CD14-positive monocyte (primary cell): ENCODE results near the gene CKAP2. TPM values are rescaled to one million over a fixed set of nuclear protein-coding genes. Genes with fewer than 3 reads are reported as not detected.

Experiments used
- DNase-seq, 3 donors: peaks; one replicate each; pipeline ENCODE4 v3.0.0-alpha.2; 2011 to 2022
- H2AFZ ChIP-seq: 2 replicates; pipeline ENCODE4 v1.6.0; 2012; ENCODE audit warnings: mild to moderate bottlenecking, low read depth, low read length, inconsistent platforms; ENCODE audit not compliant: insufficient read depth, poor library complexity, severe bottlenecking
- H3K27ac ChIP-seq, 2 donors: 1 replicate in 1 of 2; 2 replicates in 1 of 2; pipeline ENCODE4 v1.5.1; 2012 to 2013; ENCODE audit warnings: low read length in 2 of 2, control low read depth in 1 of 2, inconsistent platforms in 1 of 2, low read depth in 1 of 2, mild to moderate bottlenecking in 1 of 2
- H3K27me3 ChIP-seq, 2 donors: one replicate each; pipeline versions ENCODE4 v1.6.0 to v1.6.1; 2011 to 2013; ENCODE audit warnings: low read length in 2 of 2; ENCODE audit not compliant: control insufficient read depth in 2 of 2, insufficient read depth in 2 of 2
- H3K36me3 ChIP-seq, 2 donors: replicated peaks in 1 of 2; 1 replicate in 1 of 2; 2 replicates in 1 of 2; pipeline versions ENCODE4 v1.5.1 to v1.6.1; 2012 to 2013; ENCODE audit warnings: low read length in 2 of 2, control low read depth in 1 of 2, inconsistent platforms in 1 of 2, mild to moderate bottlenecking in 1 of 2; ENCODE audit not compliant: insufficient read depth in 2 of 2, control insufficient read depth in 1 of 2
- H3K4me1 ChIP-seq, 2 donors: 1 replicate in 1 of 2; 2 replicates in 1 of 2; pipeline versions ENCODE4 v1.5.1 to v1.6.1; 2012 to 2013; ENCODE audit warnings: low read length in 2 of 2, control low read depth in 1 of 2, inconsistent platforms in 1 of 2, mild to moderate bottlenecking in 1 of 2, moderate library complexity in 1 of 2; ENCODE audit not compliant: insufficient read depth in 2 of 2, control insufficient read depth in 1 of 2
- H3K4me2 ChIP-seq: replicated peaks from 2 replicates; pipeline ENCODE3; 2012; ENCODE audit warnings: low read length, moderate library complexity, mild to moderate bottlenecking; ENCODE audit not compliant: poor library complexity, severe bottlenecking; ENCODE audit errors: extremely low read depth
- H3K4me3 ChIP-seq, 3 experiments: fragments of 200-600 bp in 1 of 3; sonication (generic) in 1 of 3; replicated peaks in 1 of 3; 1 replicate in 2 of 3; 2 replicates in 1 of 3; pipeline ENCODE4 v1.5.1; 2011 to 2013; ENCODE audit warnings: low read length in 3 of 3, mild to moderate bottlenecking in 3 of 3, control low read depth in 2 of 3, low read depth in 2 of 3, inconsistent platforms in 1 of 3, moderate library complexity in 1 of 3
- H3K79me2 ChIP-seq: 2 replicates; pipeline ENCODE4 v1.6.0; 2012; ENCODE audit warnings: mild to moderate bottlenecking, control low read depth, inconsistent platforms, low read length, moderate library complexity; ENCODE audit not compliant: insufficient read depth
- H3K9ac ChIP-seq: 2 replicates; pipeline ENCODE4 v1.6.0; 2017; ENCODE audit warnings: low read length, mild to moderate bottlenecking; ENCODE audit not compliant: insufficient read depth, poor library complexity, severe bottlenecking
- H3K9me3 ChIP-seq, 2 donors: replicated peaks in 1 of 2; 1 replicate in 1 of 2; 2 replicates in 1 of 2; pipeline versions ENCODE4 v1.5.1 to v1.6.1; 2012 to 2013; ENCODE audit warnings: low read length in 2 of 2, control low read depth in 1 of 2; ENCODE audit not compliant: control insufficient read depth in 1 of 2, insufficient read depth in 1 of 2
- H4K20me1 ChIP-seq: 2 replicates; pipeline ENCODE4 v1.6.0; 2012; ENCODE audit warnings: mild to moderate bottlenecking, low read length, control low read depth, moderate library complexity; ENCODE audit not compliant: insufficient read depth
- H3K27ac Mint-ChIP-seq, 7 donors: one replicate each; pipeline ENCODE4 v1.8.0; 2020; ENCODE audit warnings: mild to moderate bottlenecking in 7 of 7, mixed read lengths in 7 of 7, moderate library complexity in 6 of 7, inconsistent platforms in 2 of 7
- H3K27me3 Mint-ChIP-seq, 3 donors: one replicate each; pipeline ENCODE4 v1.8.0; 2021 to 2022; ENCODE audit warnings: low read depth in 3 of 3, mild to moderate bottlenecking in 3 of 3, mixed read lengths in 3 of 3, moderate library complexity in 3 of 3, inconsistent platforms in 1 of 3
- H3K36me3 Mint-ChIP-seq, 2 donors: one replicate each; pipeline ENCODE4 v1.8.0; 2020; ENCODE audit warnings: mixed read lengths in 2 of 2, inconsistent platforms in 1 of 2, mild to moderate bottlenecking in 1 of 2
- H3K4me1 Mint-ChIP-seq: one replicate; pipeline ENCODE4 v1.8.0; 2020; ENCODE audit warnings: mild to moderate bottlenecking, mixed read lengths
- H3K4me3 Mint-ChIP-seq, 2 donors: one replicate each; pipeline ENCODE4 v1.8.0; 2020; ENCODE audit warnings: mild to moderate bottlenecking in 2 of 2, mixed read lengths in 2 of 2, moderate library complexity in 1 of 2
- H3K9me3 Mint-ChIP-seq, 7 donors: one replicate each; pipeline ENCODE4 v1.8.0; 2020 to 2022; ENCODE audit warnings: mixed read lengths in 7 of 7, mild to moderate bottlenecking in 6 of 7, moderate library complexity in 6 of 7, inconsistent platforms in 2 of 7
- CTCF ChIP-seq: fragments of 200-600 bp; IDR thresholded peaks from one replicate; pipeline ENCODE4 v1.8.0; 2022; ENCODE audit warnings: antibody characterized with exemption, mild to moderate bottlenecking
- WGBS: methylation state at CpG from one replicate; pipeline ENCODE4 v1.1.5; 2013; ENCODE audit warnings: missing lambda C conversion rate; ENCODE audit not compliant: insufficient coverage; 5-methylcytosine and 5-hydroxymethylcytosine counted together
- intact Hi-C, 2 donors: fragments of 100-400 bp; cut with micrococcal nuclease; formaldehyde crosslinking; loops; one replicate each; pipeline versions ENCODE4 v1.15.0 to v1.15.1; 2023
- polyA plus RNA-seq, 3 donors: library from polyadenylated mRNA; depleted of rRNA in 1 of 3; unstranded in 2 of 3; stranded (reverse) in 1 of 3; fragments of 300-500 nt in 2 of 3; fragments of >200 nt in 1 of 3; fragmentation: Illumina TruSeq in 2 of 3; gene quantifications; 1 replicate in 2 of 3; 2 replicates in 1 of 3; pipeline ENCODE4 v1.2.3, GENCODE V29; 2012 to 2021

The CKAP2 gene
- polyA plus RNA-seq, 3 donors: 5.0 to 15.7 (median 7.8) TPM

- H3K27me3 ChIP-seq: no peaks in the 10 kb centered on the region
- H3K36me3 Mint-ChIP-seq: peaks cover 74 to 76% of the 10 kb centered on the region in 2 donors
- peaks cover 5% of the 10 kb centered on the region for H3K4me1 Mint-ChIP-seq
- H3K27ac ChIP-seq: no peak overlapping the region
- H3K4me3 Mint-ChIP-seq: no peak overlapping the region
- no peak for DNase-seq
- no peaks in the 10 kb centered on the region for H3K9me3 Mint-ChIP-seq
- intact Hi-C loops: no loop called here
- no peaks in the 10 kb centered on the region for H3K79me2 ChIP-seq
- H3K4me1 ChIP-seq: no peaks in the 10 kb centered on the region
- WGBS: no CpG with 5 or more reads among the region's 1 CpG
- H3K27ac Mint-ChIP-seq: peak overlapping the region in 1 of 7 donors; percentile 22
- H4K20me1 ChIP-seq: no peaks in the 10 kb centered on the region
- H3K9me3 ChIP-seq: no peaks in the 10 kb centered on the region
- H3K4me3 ChIP-seq: no peak overlapping the region
- no peak overlapping the region for H3K4me2 ChIP-seq
- H2AFZ ChIP-seq: no peak overlapping the region
- H3K9ac ChIP-seq: no peak overlapping the region
- no peak for TF ChIP-seq CTCF
- peaks cover 74 to 78% of the 10 kb centered on the region in 2 donors for H3K36me3 ChIP-seq
- H3K27me3 Mint-ChIP-seq: no peaks in the 10 kb centered on the region
Measured at GRCh38 chr13:52414051-52414450, 41.2 kb upstream of the CKAP2 start.

- H3K9me3 Mint-ChIP-seq: no peaks in the 10 kb centered on the region
- no peaks in the 10 kb centered on the region for H3K79me2 ChIP-seq
- no peak overlapping the region for H3K4me2 ChIP-seq
- H3K4me3 ChIP-seq: no peak overlapping the region
- H3K4me1 ChIP-seq: no peaks in the 10 kb centered on the region
- no peaks in the 10 kb centered on the region for H4K20me1 ChIP-seq
- no peaks in the 10 kb centered on the region for H3K27me3 Mint-ChIP-seq
- H3K9ac ChIP-seq: no peak overlapping the region
- DNase-seq: no peak
- 100% methylated on average over 1 of the region's 1 CpG for WGBS
- intact Hi-C loops: no loop called here
- peaks cover 77 to 80% of the 10 kb centered on the region in 2 donors for H3K36me3 Mint-ChIP-seq
- H3K36me3 ChIP-seq: peaks cover 78 to 87% of the 10 kb centered on the region in 2 donors
- no peak overlapping the region for H3K27ac Mint-ChIP-seq
- no peak overlapping the region for H2AFZ ChIP-seq
- H3K9me3 ChIP-seq: no peaks in the 10 kb centered on the region
- H3K27ac ChIP-seq: no peak overlapping the region
- H3K4me3 Mint-ChIP-seq: no peak overlapping the region
- H3K27me3 ChIP-seq: no peaks in the 10 kb centered on the region
- H3K4me1 Mint-ChIP-seq: peaks cover 5% of the 10 kb centered on the region
- TF ChIP-seq CTCF: no peak
Measured at GRCh38 chr13:52414963-52415362, 40.3 kb upstream of the CKAP2 start.
